ENCODE results near the gene NR1I3. TPM values are rescaled to one million over a fixed set of nuclear protein-coding genes. Genes with fewer than 3 reads are reported as not detected.

NR1I3 gene
- total and polyA plus RNA-seq, 8 donors, result 0.48 to 1.5 (median 1.2) TPM; not detected in 2

DNA sequence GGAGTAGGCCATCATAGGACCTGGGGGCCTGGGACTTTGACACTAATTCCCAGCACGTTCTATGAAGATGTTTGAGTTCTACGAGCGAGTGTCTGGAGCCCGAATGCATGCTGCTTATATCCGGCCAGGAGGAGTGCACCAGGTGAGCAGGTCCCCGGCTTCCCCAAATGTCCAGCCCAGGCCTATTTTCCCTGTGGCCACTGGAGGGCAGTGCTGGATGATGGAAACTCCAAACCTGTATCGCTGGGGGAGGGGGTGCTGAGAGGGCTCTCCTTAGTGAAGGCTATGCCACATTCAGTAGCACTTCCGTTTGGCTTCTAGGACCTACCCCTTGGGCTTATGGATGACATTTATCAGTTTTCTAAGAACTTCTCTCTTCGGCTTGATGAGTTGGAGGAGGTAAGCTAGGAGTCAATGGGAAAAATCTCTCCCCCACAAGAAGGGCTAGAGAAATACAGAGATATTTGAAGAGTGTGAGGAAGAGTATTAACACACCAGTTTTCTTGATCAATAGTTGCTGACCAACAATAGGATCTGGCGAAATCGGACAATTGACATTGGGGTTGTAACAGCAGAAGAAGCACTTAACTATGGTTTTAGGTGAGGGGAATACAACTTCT lies 28.1 kb downstream of the NR1I3 start:
- Histone ChIP-seq H3K4me3 (no peak overlapping the region), H3K36me3 (peaks cover 4 to 95% of the 10 kb centered on the region in 2 donors), H3K27me3 (no peaks in the 10 kb centered on the region), H3K4me1 (peaks cover 0 to 71% of the 10 kb centered on the region in 2 donors), H3K27ac (peak overlapping the region in 1 of 2 donors; percentile 19), H3K9me3 (no peaks in the 10 kb centered on the region)
- peak; percentile 96 for ATAC-seq
- DNase-seq, result peak in 3 of 4 donors; percentile 70 to 87 (median 82)
- TF ChIP-seq CTCF (IDR thresholded peaks at IDR 0.05), result peak; percentile 81 to 85
- intact Hi-C loops (cut with DNase I), result no loop called here

- Histone ChIP-seq H3K27ac (peak overlapping the region; percentile 15 to 44), H3K4me3 (no peak overlapping the region), H3K27me3 (no peaks in the 10 kb centered on the region), H3K36me3 (peaks cover 4 to 75% of the 10 kb centered on the region in 2 donors), H3K4me1 (peaks cover 12 to 82% of the 10 kb centered on the region in 2 donors), H3K9me3 (no peaks in the 10 kb centered on the region)
- DNase-seq (no peak), ATAC-seq (peak; percentile 11)
- intact Hi-C loops (cut with DNase I), result no loop called here
- TF ChIP-seq CTCF (IDR thresholded peaks at IDR 0.05), result no peak
These were observed 30.8 kb downstream of the NR1I3 start for GRCh38 chr1:161207173-161207572.

- no peak for DNase-seq
- no peak for TF ChIP-seq CTCF (IDR thresholded peaks at IDR 0.05)
- H3K27me3 ChIP-seq, result no peaks in the 10 kb centered on the region
- intact Hi-C loops (cut with DNase I), result no loop called here
- peaks cover 4 to 69% of the 10 kb centered on the region in 2 donors for H3K36me3 ChIP-seq
- H3K4me3 ChIP-seq, result no peak overlapping the region
- H3K27ac ChIP-seq, result peak overlapping the region; percentile 15 to 44
- peaks cover 15 to 85% of the 10 kb centered on the region in 2 donors for H3K4me1 ChIP-seq
- H3K9me3 ChIP-seq, result no peaks in the 10 kb centered on the region
- ATAC-seq, result no peak
These were observed 31.4 kb downstream of the NR1I3 start for GRCh38 chr1:161206411-161207140.

DNA sequence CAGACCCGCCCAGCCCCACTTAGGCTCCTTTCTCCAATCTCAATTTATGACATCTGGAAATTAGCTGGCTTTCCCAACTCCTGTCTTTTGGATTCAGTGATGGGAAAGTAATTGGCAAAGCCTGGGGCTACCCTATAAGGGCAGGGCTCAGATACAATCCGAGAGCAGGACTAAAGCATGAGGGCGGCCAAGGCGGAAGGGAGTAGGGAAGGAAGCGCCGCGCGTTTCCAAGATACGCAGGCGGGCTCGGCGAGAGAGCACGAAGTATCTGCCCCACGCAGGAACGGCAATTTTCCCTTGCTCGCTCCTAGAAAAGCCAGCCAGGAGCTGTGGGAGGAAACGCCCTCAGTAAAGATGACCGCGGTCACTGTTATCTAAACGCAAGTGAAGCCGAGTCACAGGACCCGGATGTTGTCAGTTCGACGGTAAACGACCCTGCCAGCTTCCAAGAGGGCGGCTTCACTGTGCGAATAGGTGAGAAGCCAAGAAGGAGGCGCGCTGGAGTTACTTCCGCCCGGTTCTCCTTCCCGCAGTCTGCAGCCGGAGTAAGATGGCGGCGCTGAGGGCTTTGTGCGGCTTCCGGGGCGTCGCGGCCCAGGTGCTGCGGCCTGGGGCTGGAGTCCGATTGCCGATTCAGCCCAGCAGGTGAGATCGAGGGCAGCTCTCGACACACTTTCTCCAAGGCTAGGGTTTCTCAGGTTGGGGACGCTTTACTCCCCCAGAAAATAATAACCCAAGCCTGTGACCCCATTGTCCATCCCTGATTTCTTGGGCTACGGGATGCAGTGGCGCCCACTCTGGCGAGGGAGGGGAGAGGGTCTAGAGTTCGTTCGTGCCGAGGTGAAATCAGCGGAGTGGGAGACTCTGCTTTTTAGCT lies 35.9 kb downstream of the NR1I3 start, which contains the start of gene NDUFS2:
Gene NDUFS2, plus strand, starts transcription at position 532 of the 877 bp plus-strand sequence. Its CDS starts 19 bp downstream, at position 551.
- no peaks in the 10 kb centered on the region for H3K27me3 ChIP-seq
- H3K4me3 ChIP-seq, result peak within 1 kb of the TSS; percentile 71 to 76
- H3K4me1 ChIP-seq, result peaks cover 29 to 79% of the 10 kb centered on the region in 2 donors
- peak; percentile 93 for ATAC-seq
- TF ChIP-seq CTCF (IDR thresholded peaks at IDR 0.05), result no peak
- intact Hi-C loops (cut with DNase I), result no loop called here
- DNase-seq, result peak; percentile 96 to 99 (median 98)
- H3K36me3 ChIP-seq, result peaks cover 0 to 24% of the 10 kb centered on the region in 2 donors
- H3K9me3 ChIP-seq, result no peaks in the 10 kb centered on the region
- H3K27ac ChIP-seq, result peak within 1 kb of the TSS; percentile 89 to 98
